GM23338 (cell line): ENCODE results near the gene SND1. TPM values are rescaled to one million over a fixed set of nuclear protein-coding genes. Genes with fewer than 3 reads are reported as not detected.

ENCODE experiments used
- ATAC-seq: fragments of 200-7000 bp; cut with Tn5 transposase; 3 replicates; pipeline ENCODE4 v1.9.1; 2020
- DNase-seq: peaks from one replicate; pipeline ENCODE4 v3.0.0-alpha.2; 2015; ENCODE audit warnings: low spot score
- H2AFZ ChIP-seq: fragments of 200-600 bp; sonication (generic); 2 replicates; pipeline ENCODE4 v1.8.0; 2016; ENCODE audit warnings: antibody characterized with exemption, mild to moderate bottlenecking, moderate library complexity
- H3F3A ChIP-seq: fragments of 200-600 bp; sonication (generic); replicated peaks from 2 replicates; pipeline ENCODE4 v1.8.0; 2017; ENCODE audit warnings: antibody characterized with exemption, mixed run types, low read depth
- H3K27ac ChIP-seq: fragments of 200-600 bp; sonication (generic); 2 replicates; pipeline ENCODE4 v1.6.1; 2016; ENCODE audit warnings: low read depth
- H3K27me3 ChIP-seq: fragments of 200-600 bp; sonication (generic); 2 replicates; pipeline ENCODE4 v1.8.0; 2016; ENCODE audit warnings: mild to moderate bottlenecking, mixed run types, moderate library complexity; ENCODE audit not compliant: insufficient read depth
- H3K36me3 ChIP-seq: fragments of 200-600 bp; sonication (generic); 2 replicates; pipeline ENCODE4 v1.8.0; 2016; ENCODE audit warnings: mild to moderate bottlenecking; ENCODE audit not compliant: insufficient read depth
- H3K4me1 ChIP-seq: fragments of 200-600 bp; sonication (generic); 2 replicates; pipeline ENCODE4 v1.8.0; 2016; ENCODE audit warnings: mild to moderate bottlenecking, moderate library complexity; ENCODE audit not compliant: insufficient read depth
- H3K4me2 ChIP-seq: fragments of 200-600 bp; sonication (generic); 2 replicates; pipeline ENCODE4 v1.7.1; 2017; ENCODE audit warnings: mixed run types
- H3K4me3 ChIP-seq: fragments of 200-600 bp; sonication (generic); 2 replicates; pipeline ENCODE4 v1.6.1; 2016; ENCODE audit warnings: mixed run types
- H3K79me2 ChIP-seq: fragments of 200-600 bp; sonication (generic); replicated peaks from 2 replicates; pipeline ENCODE4 v1.8.0; 2017; ENCODE audit warnings: mild to moderate bottlenecking; ENCODE audit not compliant: insufficient read depth
- H3K9me2 ChIP-seq: fragments of 200-600 bp; sonication (generic); 2 replicates; pipeline ENCODE4 v1.8.0; 2017; ENCODE audit not compliant: insufficient read depth
- H4K20me1 ChIP-seq: fragments of 200-600 bp; sonication (generic); replicated peaks from 2 replicates; pipeline ENCODE4 v1.8.0; 2017; ENCODE audit warnings: mild to moderate bottlenecking; ENCODE audit not compliant: insufficient read depth
- H3K27ac Mint-ChIP-seq: 2 replicates; pipeline ENCODE4 v1.8.0; 2020; ENCODE audit warnings: inconsistent platforms, mild to moderate bottlenecking, moderate library complexity, mixed read lengths
- H3K27me3 Mint-ChIP-seq: 3 replicates; pipeline ENCODE4 v1.8.0; 2022; ENCODE audit warnings: low read depth, mild to moderate bottlenecking, moderate library complexity, mixed read lengths, inconsistent platforms; ENCODE audit not compliant: insufficient read depth, poor library complexity
- H3K36me3 Mint-ChIP-seq: 3 replicates; pipeline ENCODE4 v1.8.0; 2021; ENCODE audit warnings: low read depth, mild to moderate bottlenecking, inconsistent platforms, moderate library complexity, mixed read lengths
- H3K4me1 Mint-ChIP-seq: 3 replicates; pipeline ENCODE4 v1.8.0; 2020; ENCODE audit warnings: mild to moderate bottlenecking, inconsistent platforms, mixed read lengths
- H3K4me3 Mint-ChIP-seq: 3 replicates; pipeline ENCODE4 v1.8.0; 2021; ENCODE audit warnings: moderate library complexity, mild to moderate bottlenecking, inconsistent platforms, mixed read lengths
- H3K9me3 Mint-ChIP-seq: 3 replicates; pipeline ENCODE4 v1.8.0; 2020; ENCODE audit warnings: moderate library complexity, mild to moderate bottlenecking, inconsistent platforms, mixed read lengths
- CREB1 ChIP-seq: fragments of 250-450 bp; sonication (Bioruptor Pico); IDR thresholded peaks from 2 replicates; pipeline ENCODE4 v1.5.0; 2020; ENCODE audit warnings: low read depth, mild to moderate bottlenecking, moderate library complexity
- EZH2 ChIP-seq: fragments of 200-600 bp; sonication (generic); IDR thresholded peaks from one replicate; pipeline ENCODE4 v1.8.0; 2017; ENCODE audit warnings: antibody characterized with exemption, mild to moderate bottlenecking, low read depth; ENCODE audit not compliant: unreplicated experiment
- EZH2phosphoT487 ChIP-seq: fragments of 200-600 bp; sonication (generic); IDR thresholded peaks from one replicate; pipeline ENCODE4 v1.8.1; 2018; ENCODE audit warnings: antibody characterized with exemption; ENCODE audit not compliant: unreplicated experiment
- JUNB ChIP-seq: IDR thresholded peaks from one replicate; pipeline ENCODE4 v1.6.1; 2016; ENCODE audit warnings: antibody characterized with exemption; ENCODE audit not compliant: unreplicated experiment
- NANOG ChIP-seq: IDR thresholded peaks from 2 replicates; pipeline ENCODE4 v1.6.1; 2016; ENCODE audit warnings: antibody characterized with exemption, borderline replicate concordance
- POLR2AphosphoS5 ChIP-seq: IDR thresholded peaks from 2 replicates; pipeline ENCODE4 v1.6.1; 2016; ENCODE audit warnings: antibody characterized with exemption, low read depth
- STAT1 ChIP-seq: IDR thresholded peaks from one replicate; pipeline ENCODE4 v1.6.1; 2016; ENCODE audit warnings: antibody characterized with exemption; ENCODE audit not compliant: unreplicated experiment
- ZNF114 ChIP-seq: fragments of 250-450 bp; sonication (Bioruptor Pico); IDR thresholded peaks from 2 replicates; pipeline ENCODE4 v1.5.0; 2020; ENCODE audit warnings: mild to moderate bottlenecking, moderate library complexity
- ZNF331 ChIP-seq: fragments of 250-450 bp; sonication (Bioruptor Pico); IDR thresholded peaks from 2 replicates; pipeline ENCODE4 v1.5.0; 2020; ENCODE audit warnings: low read depth, mild to moderate bottlenecking, moderate library complexity
- polyA plus RNA-seq: library from polyadenylated mRNA; unstranded; fragments of >200 nt; fragmentation: Nextera tagmentation; extraction: Ambion mirVana; gene quantifications from 2 replicates; pipeline ENCODE4 v1.2.1, GENCODE V29; 2016
- total RNA-seq: library from RNA; depleted of rRNA; stranded (reverse); fragments of >200 nt; shearing (Covaris generic); gene quantifications from 2 replicates; pipeline ENCODE4 v1.2.3, GENCODE V29; 2014
- TF ChIP-seq, protein P1 (sequence below), 2 experiments: fragments of 200-600 bp in 1 of 2; sonication (generic) in 1 of 2; conservative IDR thresholded peaks; 2 replicates each; pipeline versions ENCODE4 v1.5.1 to v1.6.1; 2016 to 2017; ENCODE audit warnings: antibody characterized with exemption in 2 of 2, low read depth in 2 of 2, mild to moderate bottlenecking in 2 of 2, moderate library complexity in 1 of 2
- TF ChIP-seq, protein P2 (sequence below): IDR thresholded peaks from 2 replicates; pipeline ENCODE4 v1.6.1; 2016; ENCODE audit warnings: antibody characterized with exemption
- TF ChIP-seq, protein P3 (sequence below): fragments of 250-450 bp; sonication (Bioruptor Pico); IDR thresholded peaks from 2 replicates; pipeline ENCODE4 v1.5.0; 2020; ENCODE audit warnings: mild to moderate bottlenecking, moderate library complexity

SND1 gene
- total and polyA plus RNA-seq, 2 experiments from 2014 or later: 107 to 254 TPM

DNA sequence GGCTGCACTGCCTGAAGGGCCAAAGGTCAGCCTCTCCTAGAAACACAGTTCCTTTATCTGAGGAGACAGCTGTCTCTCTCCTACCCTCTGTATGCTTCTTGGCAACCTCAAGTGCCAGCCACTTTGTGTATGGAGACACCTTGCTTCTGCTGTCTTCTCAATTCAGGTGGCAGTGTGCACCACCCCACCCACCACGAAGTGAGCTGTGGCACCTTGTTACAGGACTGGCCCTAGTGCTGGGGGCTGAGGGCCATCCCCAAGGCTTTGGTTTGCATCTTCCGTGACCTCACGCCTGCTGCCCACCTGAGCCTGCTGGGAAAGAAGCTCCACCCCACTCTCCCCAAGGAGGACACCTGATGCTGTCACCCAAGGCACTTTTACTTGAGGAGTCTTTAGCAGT is 426.3 kb downstream of the SND1 start:
- Mint-ChIP-seq H3K4me1 (peaks cover 16% of the 10 kb centered on the region; the same call in 2 of the 3 replicates), H3K4me3 (no peak overlapping the region), H3K27me3 (peaks cover 10% of the 10 kb centered on the region), H3K9me3 (no peaks in the 10 kb centered on the region), H3K36me3 (peaks cover 3% of the 10 kb centered on the region; the same call in 2 of the 3 replicates), H3K27ac (no peak overlapping the region)
- no peak overlapping the region for H3K27ac ChIP-seq
- DNase-seq: no peak
- H3K79me2 ChIP-seq: no peaks in the 10 kb centered on the region
- no peak overlapping the region for H3K4me2 ChIP-seq
- no peaks in the 10 kb centered on the region for H3K4me1 ChIP-seq
- H3F3A ChIP-seq: no peaks in the 10 kb centered on the region
- no peaks in the 10 kb centered on the region for H3K9me2 ChIP-seq
- H4K20me1 ChIP-seq: no peaks in the 10 kb centered on the region
- ATAC-seq: no peak
- no peaks in the 10 kb centered on the region; the same call in 1 of the 2 replicates for H3K36me3 ChIP-seq
- TF ChIP-seq ZNF331 (CRISPR knock-in tag): no peak
- no peak for TF ChIP-seq EZH2phosphoT487
- no peak for TF ChIP-seq POLR2AphosphoS5
- TF ChIP-seq, protein P1, sequence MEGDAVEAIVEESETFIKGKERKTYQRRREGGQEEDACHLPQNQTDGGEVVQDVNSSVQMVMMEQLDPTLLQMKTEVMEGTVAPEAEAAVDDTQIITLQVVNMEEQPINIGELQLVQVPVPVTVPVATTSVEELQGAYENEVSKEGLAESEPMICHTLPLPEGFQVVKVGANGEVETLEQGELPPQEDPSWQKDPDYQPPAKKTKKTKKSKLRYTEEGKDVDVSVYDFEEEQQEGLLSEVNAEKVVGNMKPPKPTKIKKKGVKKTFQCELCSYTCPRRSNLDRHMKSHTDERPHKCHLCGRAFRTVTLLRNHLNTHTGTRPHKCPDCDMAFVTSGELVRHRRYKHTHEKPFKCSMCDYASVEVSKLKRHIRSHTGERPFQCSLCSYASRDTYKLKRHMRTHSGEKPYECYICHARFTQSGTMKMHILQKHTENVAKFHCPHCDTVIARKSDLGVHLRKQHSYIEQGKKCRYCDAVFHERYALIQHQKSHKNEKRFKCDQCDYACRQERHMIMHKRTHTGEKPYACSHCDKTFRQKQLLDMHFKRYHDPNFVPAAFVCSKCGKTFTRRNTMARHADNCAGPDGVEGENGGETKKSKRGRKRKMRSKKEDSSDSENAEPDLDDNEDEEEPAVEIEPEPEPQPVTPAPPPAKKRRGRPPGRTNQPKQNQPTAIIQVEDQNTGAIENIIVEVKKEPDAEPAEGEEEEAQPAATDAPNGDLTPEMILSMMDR (conservative IDR thresholded peaks at IDR 0.05; ENCODE audit: low read depth in 2 of 2): no peak
- TF ChIP-seq, protein P2, sequence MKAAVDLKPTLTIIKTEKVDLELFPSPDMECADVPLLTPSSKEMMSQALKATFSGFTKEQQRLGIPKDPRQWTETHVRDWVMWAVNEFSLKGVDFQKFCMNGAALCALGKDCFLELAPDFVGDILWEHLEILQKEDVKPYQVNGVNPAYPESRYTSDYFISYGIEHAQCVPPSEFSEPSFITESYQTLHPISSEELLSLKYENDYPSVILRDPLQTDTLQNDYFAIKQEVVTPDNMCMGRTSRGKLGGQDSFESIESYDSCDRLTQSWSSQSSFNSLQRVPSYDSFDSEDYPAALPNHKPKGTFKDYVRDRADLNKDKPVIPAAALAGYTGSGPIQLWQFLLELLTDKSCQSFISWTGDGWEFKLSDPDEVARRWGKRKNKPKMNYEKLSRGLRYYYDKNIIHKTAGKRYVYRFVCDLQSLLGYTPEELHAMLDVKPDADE: no peak
- TF ChIP-seq, protein P3, sequence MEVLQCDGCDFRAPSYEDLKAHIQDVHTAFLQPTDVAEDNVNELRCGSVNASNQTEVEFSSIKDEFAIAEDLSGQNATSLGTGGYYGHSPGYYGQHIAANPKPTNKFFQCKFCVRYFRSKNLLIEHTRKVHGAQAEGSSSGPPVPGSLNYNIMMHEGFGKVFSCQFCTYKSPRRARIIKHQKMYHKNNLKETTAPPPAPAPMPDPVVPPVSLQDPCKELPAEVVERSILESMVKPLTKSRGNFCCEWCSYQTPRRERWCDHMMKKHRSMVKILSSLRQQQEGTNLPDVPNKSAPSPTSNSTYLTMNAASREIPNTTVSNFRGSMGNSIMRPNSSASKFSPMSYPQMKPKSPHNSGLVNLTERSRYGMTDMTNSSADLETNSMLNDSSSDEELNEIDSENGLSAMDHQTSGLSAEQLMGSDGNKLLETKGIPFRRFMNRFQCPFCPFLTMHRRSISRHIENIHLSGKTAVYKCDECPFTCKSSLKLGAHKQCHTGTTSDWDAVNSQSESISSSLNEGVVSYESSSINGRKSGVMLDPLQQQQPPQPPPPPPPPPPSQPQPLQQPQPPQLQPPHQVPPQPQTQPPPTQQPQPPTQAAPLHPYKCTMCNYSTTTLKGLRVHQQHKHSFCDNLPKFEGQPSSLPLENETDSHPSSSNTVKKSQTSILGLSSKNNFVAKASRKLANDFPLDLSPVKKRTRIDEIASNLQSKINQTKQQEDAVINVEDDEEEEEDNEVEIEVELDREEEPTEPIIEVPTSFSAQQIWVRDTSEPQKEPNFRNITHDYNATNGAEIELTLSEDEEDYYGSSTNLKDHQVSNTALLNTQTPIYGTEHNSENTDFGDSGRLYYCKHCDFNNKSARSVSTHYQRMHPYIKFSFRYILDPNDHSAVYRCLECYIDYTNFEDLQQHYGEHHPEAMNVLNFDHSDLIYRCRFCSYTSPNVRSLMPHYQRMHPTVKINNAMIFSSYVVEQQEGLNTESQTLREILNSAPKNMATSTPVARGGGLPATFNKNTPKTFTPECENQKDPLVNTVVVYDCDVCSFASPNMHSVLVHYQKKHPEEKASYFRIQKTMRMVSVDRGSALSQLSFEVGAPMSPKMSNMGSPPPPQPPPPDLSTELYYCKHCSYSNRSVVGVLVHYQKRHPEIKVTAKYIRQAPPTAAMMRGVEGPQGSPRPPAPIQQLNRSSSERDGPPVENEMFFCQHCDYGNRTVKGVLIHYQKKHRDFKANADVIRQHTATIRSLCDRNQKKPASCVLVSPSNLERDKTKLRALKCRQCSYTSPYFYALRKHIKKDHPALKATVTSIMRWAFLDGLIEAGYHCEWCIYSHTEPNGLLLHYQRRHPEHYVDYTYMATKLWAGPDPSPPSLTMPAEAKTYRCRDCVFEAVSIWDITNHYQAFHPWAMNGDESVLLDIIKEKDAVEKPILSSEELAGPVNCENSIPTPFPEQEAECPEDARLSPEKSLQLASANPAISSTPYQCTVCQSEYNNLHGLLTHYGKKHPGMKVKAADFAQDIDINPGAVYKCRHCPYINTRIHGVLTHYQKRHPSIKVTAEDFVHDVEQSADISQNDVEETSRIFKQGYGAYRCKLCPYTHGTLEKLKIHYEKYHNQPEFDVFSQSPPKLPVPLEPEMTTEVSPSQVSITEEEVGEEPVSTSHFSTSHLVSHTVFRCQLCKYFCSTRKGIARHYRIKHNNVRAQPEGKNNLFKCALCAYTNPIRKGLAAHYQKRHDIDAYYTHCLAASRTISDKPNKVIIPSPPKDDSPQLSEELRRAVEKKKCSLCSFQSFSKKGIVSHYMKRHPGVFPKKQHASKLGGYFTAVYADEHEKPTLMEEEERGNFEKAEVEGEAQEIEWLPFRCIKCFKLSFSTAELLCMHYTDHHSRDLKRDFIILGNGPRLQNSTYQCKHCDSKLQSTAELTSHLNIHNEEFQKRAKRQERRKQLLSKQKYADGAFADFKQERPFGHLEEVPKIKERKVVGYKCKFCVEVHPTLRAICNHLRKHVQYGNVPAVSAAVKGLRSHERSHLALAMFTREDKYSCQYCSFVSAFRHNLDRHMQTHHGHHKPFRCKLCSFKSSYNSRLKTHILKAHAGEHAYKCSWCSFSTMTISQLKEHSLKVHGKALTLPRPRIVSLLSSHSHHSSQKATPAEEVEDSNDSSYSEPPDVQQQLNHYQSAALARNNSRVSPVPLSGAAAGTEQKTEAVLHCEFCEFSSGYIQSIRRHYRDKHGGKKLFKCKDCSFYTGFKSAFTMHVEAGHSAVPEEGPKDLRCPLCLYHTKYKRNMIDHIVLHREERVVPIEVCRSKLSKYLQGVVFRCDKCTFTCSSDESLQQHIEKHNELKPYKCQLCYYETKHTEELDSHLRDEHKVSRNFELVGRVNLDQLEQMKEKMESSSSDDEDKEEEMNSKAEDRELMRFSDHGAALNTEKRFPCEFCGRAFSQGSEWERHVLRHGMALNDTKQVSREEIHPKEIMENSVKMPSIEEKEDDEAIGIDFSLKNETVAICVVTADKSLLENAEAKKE (CRISPR knock-in tag): no peak
- no peak for TF ChIP-seq NANOG
- no peak for TF ChIP-seq ZNF114 (CRISPR knock-in tag)
- no peak for TF ChIP-seq CREB1 (CRISPR knock-in tag)
- no peak for TF ChIP-seq STAT1
- no peak for TF ChIP-seq JUNB
- TF ChIP-seq EZH2: no peak
- no peak overlapping the region for H2AFZ ChIP-seq
- no peaks in the 10 kb centered on the region for H3K27me3 ChIP-seq
- no peak overlapping the region for H3K4me3 ChIP-seq
